BJ (cell line): ENCODE measurements around the gene SRPRA. TPM values are rescaled to one million over a fixed set of nuclear protein-coding genes. Genes with fewer than 3 reads are reported as not detected.
A peak's percentile ranks its signal among the peaks of the same experiment; 100 is the strongest.
"Not testable (repeated sequence)": the region's sequence is repeated elsewhere in the genome, so short reads cannot be mapped to it uniquely, and the experiment has no call there.

Source experiments
- CTCF ChIA-PET: fragments of 350-600 bp; formaldehyde crosslinking; extraction: SDS; loops from one replicate; lab custom pipeline; 2021; ENCODE audit warnings: antibody characterized with exemption, inconsistent platforms; lab: Yijun Ruan, JAX
- POLR2A ChIA-PET: fragments of 300-600 bp; sonication (Branson Sonifier 250); formaldehyde crosslinking; extraction: SDS; loops from one replicate; lab custom pipeline; 2021; ENCODE audit warnings: antibody characterized with exemption; lab: Charles Lee
- DNase-seq: peaks from one replicate; pipeline ENCODE4 v3.0.0-alpha.2; 2011; ENCODE audit warnings: low read depth
- H3K27me3 ChIP-seq: 2 replicates; pipeline ENCODE4 v1.6.0; 2011; ENCODE audit warnings: low read length; ENCODE audit not compliant: control insufficient read depth, insufficient read depth
- H3K36me3 ChIP-seq: 2 replicates; pipeline ENCODE4 v1.5.1; 2011; ENCODE audit warnings: low read length; ENCODE audit not compliant: control insufficient read depth, insufficient read depth
- H3K4me3 ChIP-seq: 2 replicates; pipeline ENCODE4 v1.5.1; 2011; ENCODE audit warnings: low read depth, mild to moderate bottlenecking, control low read depth, low read length
- CTCF ChIP-seq: IDR thresholded peaks from 2 replicates; pipeline ENCODE4 v1.5.1; 2011; ENCODE audit warnings: low read depth, mild to moderate bottlenecking, control low read depth, inconsistent platforms, low read length, moderate library complexity; ENCODE audit not compliant: insufficient read depth
- polyA plus RNA-seq: library from polyadenylated mRNA; depleted of rRNA; stranded (reverse); fragments of >200 nt; gene quantifications from 2 replicates; pipeline ENCODE4 v1.2.3, GENCODE V29; 2011

SRPRA gene
- polyA plus RNA-seq, 1 experiment: 181 TPM

GRCh38 chr11:126312961-126313360, 44.3 kb upstream of the SRPRA start:
- Histone ChIP-seq H3K36me3 (peaks cover 1% of the 10 kb centered on the region; the same call in 1 of the 2 replicates), H3K27me3 (no peaks in the 10 kb centered on the region), H3K4me3 (no peak overlapping the region)
- ChIA-PET POLR2A (no interaction called here), CTCF (interaction anchor here (1.0 to 4.1 kb wide), 5 partner anchors 43 to 171 kb away, joined by 4 to 71 read pairs (median 41); partner anchors contain the start of gene ST3GAL4)
- no peak for TF ChIP-seq CTCF
- DNase-seq: no peak

GRCh38 chr11:126311401-126312291, 43.0 kb upstream of the SRPRA start:
- ChIA-PET POLR2A (no interaction called here), CTCF (interaction anchor here (0.6 to 5.2 kb wide), 33 partner anchors 7 to 689 kb away, joined by 3 to 71 read pairs (median 6); partner anchors contain the start of genes KIRREL3 and ST3GAL4)
- Histone ChIP-seq H3K36me3 (peaks cover 1% of the 10 kb centered on the region; the same call in 1 of the 2 replicates), H3K27me3 (no peaks in the 10 kb centered on the region), H3K4me3 (no peak overlapping the region)
- DNase-seq: no peak
- TF ChIP-seq CTCF: no peak

- H3K4me3 ChIP-seq: no peak overlapping the region
- TF ChIP-seq CTCF: no peak
- peaks cover 1% of the 10 kb centered on the region; the same call in 1 of the 2 replicates for H3K36me3 ChIP-seq
- H3K27me3 ChIP-seq: no peaks in the 10 kb centered on the region
- no peak for DNase-seq
- POLR2A ChIA-PET: no interaction called here
- CTCF ChIA-PET: interaction anchor here (0.6 to 5.2 kb wide), 45 partner anchors 8 to 763 kb away, joined by 3 to 71 read pairs (median 5); partner anchors contain the start of genes KIRREL3 and ST3GAL4
These were observed 42.3 kb upstream of the SRPRA start for GRCh38 chr11:126310992-126311310.

GRCh38 chr11:126310200-126310991, 41.7 kb upstream of the SRPRA start:
- ChIA-PET POLR2A (interaction anchor here (0.6 kb wide), 1 partner anchor 36 kb away, joined by 3 read pairs; no protein-coding TSS in a partner anchor), CTCF (interaction anchor here (0.6 to 5.2 kb wide), 47 partner anchors 9 to 763 kb away, joined by 3 to 71 read pairs (median 5); partner anchors contain the start of genes KIRREL3 and ST3GAL4)
- H3K4me3 ChIP-seq: no peak overlapping the region
- peaks cover 1% of the 10 kb centered on the region; the same call in 1 of the 2 replicates for H3K36me3 ChIP-seq
- no peak for DNase-seq
- no peaks in the 10 kb centered on the region for H3K27me3 ChIP-seq
- TF ChIP-seq CTCF: peak; percentile 91

- H3K36me3 ChIP-seq, POLR2A ChIA-PET, DNase-seq, H3K27me3 ChIP-seq, H3K4me3 ChIP-seq: not testable (repeated sequence)
- CTCF ChIA-PET: interaction anchor here (1.6 to 5.2 kb wide), 4 partner anchors 9 to 126 kb away, joined by 7 to 44 read pairs (median 22); partner anchors contain the start of gene ST3GAL4
These were observed 40.1 kb upstream of the SRPRA start for GRCh38 chr11:126308771-126309170.
